K562 (cell line): ENCODE results near the gene RASSF7. TPM values are rescaled to one million over a fixed set of nuclear protein-coding genes. Genes with fewer than 3 reads are reported as not detected.

Experiments used
- BRD9 ChIP-seq: fragments of 450-650 bp; IDR thresholded peaks from 2 replicates; pipeline ENCODE4 v1.6.1; 2018; ENCODE audit warnings: low read depth; ENCODE audit not compliant: partially characterized antibody
- CBFA2T2 ChIP-seq: fragments of 450-650 bp; conservative IDR thresholded peaks from 2 replicates; pipeline ENCODE4 v1.6.1; 2017; ENCODE audit warnings: mild to moderate bottlenecking
- GTF2A2 ChIP-seq: IDR thresholded peaks from 2 replicates; pipeline ENCODE4 v1.6.1; 2016; ENCODE audit warnings: mild to moderate bottlenecking, missing genetic modification characterization, missing compliant biosample characterization
- L3MBTL2 ChIP-seq: fragments of 450-650 bp; IDR thresholded peaks from 2 replicates; pipeline ENCODE4 v1.6.1; 2016; ENCODE audit warnings: mild to moderate bottlenecking, moderate library complexity
- MXI1 ChIP-seq: IDR thresholded peaks from 2 replicates; pipeline ENCODE4 v1.6.1; 2011; ENCODE audit warnings: low read depth, mild to moderate bottlenecking, improper control_type of control experiment, low read length
- MYNN ChIP-seq, 2 experiments: sonication (generic); formaldehyde crosslinking in 1 of 2; IDR thresholded peaks; 2 replicates each; pipeline versions ENCODE4 v1.5.0 to v1.6.1; 2016 to 2020; ENCODE audit warnings: antibody characterized with exemption in 1 of 2, missing genetic modification reagents in 1 of 2
- NFE2L1 ChIP-seq: fragments of 450-650 bp; IDR thresholded peaks from 2 replicates; pipeline ENCODE4 v1.6.1; 2016; ENCODE audit warnings: missing genetic modification characterization, low read depth, mild to moderate bottlenecking, missing compliant biosample characterization, moderate library complexity, borderline replicate concordance
- NR3C1 ChIP-seq: sonication (generic); formaldehyde crosslinking; IDR thresholded peaks from 2 replicates; pipeline ENCODE4 v1.8.1; 2022; ENCODE audit warnings: missing genetic modification reagents
- SAFB ChIP-seq: fragments of 200-400 bp; formaldehyde crosslinking; IDR thresholded peaks from 2 replicates; pipeline ENCODE4 v1.6.1; 2017; ENCODE audit warnings: low read depth, low read length, borderline replicate concordance
- SLC30A9 ChIP-seq: fragments of 250-450 bp; sonication (Bioruptor Pico); IDR thresholded peaks from 2 replicates; pipeline ENCODE4 v1.8.0; 2022; ENCODE audit warnings: mild to moderate bottlenecking, moderate library complexity
- SNIP1 ChIP-seq: fragments of 450-650 bp; IDR thresholded peaks from 2 replicates; pipeline ENCODE4 v1.7.1; 2017; ENCODE audit warnings: low read depth, mild to moderate bottlenecking
- ZNF24 ChIP-seq: fragments of 450-650 bp; IDR thresholded peaks from 2 replicates; pipeline ENCODE4 v1.6.1; 2016
- polyA plus RNA-seq, 8 experiments: library from polyadenylated mRNA; depleted of rRNA in 4 of 8; stranded (reverse) in 5 of 8; unstranded in 3 of 8; fragments of >200 nt; fragmentation: Nextera tagmentation in 2 of 8; fragmentation: Illumina TruSeq in 1 of 8; extraction: Ambion mirVana in 2 of 8; extraction: Trizol in 1 of 8; gene quantifications; 2 replicates each; pipeline versions ENCODE4 v1.2.1 to v1.2.3, GENCODE V29; 2011 to 2014; ENCODE audit warnings: inconsistent platforms in 1 of 8, missing spikeins in 1 of 8
- total RNA-seq, 7 experiments: library from RNA; depleted of rRNA in 6 of 7; stranded (reverse); fragments of >200 nt in 6 of 7; fragmentation: Illumina TruSeq in 2 of 7; extraction: Trizol in 2 of 7; gene quantifications; 2 replicates each; pipeline versions ENCODE4 v1.2.1 to v1.2.3, GENCODE V29; 2011 to 2021; ENCODE audit warnings: low replicate concordance in 1 of 7
- TF ChIP-seq, protein P1 (sequence below): sonication (generic); formaldehyde crosslinking; IDR thresholded peaks from 2 replicates; pipeline ENCODE4 v1.9.0; 2022; ENCODE audit warnings: mild to moderate bottlenecking, missing genetic modification reagents
- TF ChIP-seq, protein P2 (sequence below): IDR thresholded peaks from 2 replicates; pipeline ENCODE4 v1.6.1; 2011; ENCODE audit not compliant: insufficient read length; ENCODE audit errors: extremely low read depth
- TF ChIP-seq, protein P3 (sequence below), 2 experiments: fragments of 450-650 bp; conservative IDR thresholded peaks; 2 replicates each; pipeline ENCODE4 v1.6.1; 2017; ENCODE audit warnings: mild to moderate bottlenecking in 2 of 2, moderate library complexity in 2 of 2
- TF ChIP-seq, protein P4 (sequence below): fragments of 250-450 bp; sonication (Bioruptor Pico); IDR thresholded peaks from 2 replicates; pipeline ENCODE4 v1.8.0; 2022; ENCODE audit warnings: inconsistent platforms

RASSF7 gene
- total and polyA plus RNA-seq, 9 of the 15 experiments (the other 6 are each of a cell fraction or from before 2014, with no cell fraction given) = 0.41 to 45.2 (median 18.6) TPM

DNA sequence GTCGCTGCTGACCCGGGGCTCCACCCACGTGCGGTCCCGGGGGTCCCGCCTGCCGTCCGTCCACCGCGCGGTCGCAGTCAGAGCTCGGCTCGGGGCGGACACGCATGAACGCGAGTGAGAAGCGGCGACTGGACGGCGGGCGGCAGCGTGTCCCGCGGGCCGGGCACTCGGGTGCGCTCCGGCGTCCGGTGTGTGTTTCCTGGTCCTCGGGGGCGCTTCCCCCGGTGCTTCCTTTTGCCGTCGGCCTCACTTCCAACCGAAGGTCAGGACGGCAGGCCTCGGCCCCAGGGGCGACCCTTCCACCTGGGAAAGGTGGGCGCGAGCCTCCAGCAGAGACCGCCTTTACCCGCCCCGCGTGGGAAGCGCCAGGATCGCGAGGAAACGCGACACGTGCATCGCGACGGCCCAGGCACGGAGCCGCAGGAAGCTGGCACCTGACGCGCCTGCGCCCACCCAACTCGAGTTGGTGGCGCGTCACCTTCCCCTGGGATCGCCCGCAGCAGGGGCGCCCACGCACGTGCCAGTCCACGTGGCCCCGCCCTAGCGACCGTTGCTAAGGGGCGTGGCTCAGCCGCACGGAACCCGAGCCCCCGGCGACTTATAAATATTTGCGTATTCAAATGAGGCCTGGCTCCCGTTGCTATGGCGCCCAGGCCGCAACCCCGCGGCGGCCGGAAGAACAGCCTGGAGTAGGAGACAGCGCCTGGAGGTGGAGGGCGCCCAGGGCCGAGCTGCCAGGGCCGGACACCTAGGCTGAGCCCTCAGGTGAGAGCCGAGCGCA, 23.7 kb upstream of the RASSF7 start, which contains the start of gene LRRC56 (continued):
- TF ChIP-seq, protein P1, sequence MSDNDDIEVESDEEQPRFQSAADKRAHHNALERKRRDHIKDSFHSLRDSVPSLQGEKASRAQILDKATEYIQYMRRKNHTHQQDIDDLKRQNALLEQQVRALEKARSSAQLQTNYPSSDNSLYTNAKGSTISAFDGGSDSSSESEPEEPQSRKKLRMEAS (CRISPR knock-in tag) = peak; percentile 99
- TF ChIP-seq CBFA2T2 (peak; percentile 32; the same call in 1 of the 2 replicates), MYNN (IDR thresholded peaks at IDR 0.05) (peak; percentile 54; the same call in 1 of the 2 replicates), MYNN (CRISPR knock-in tag; IDR thresholded peaks at IDR 0.05) (no peak), ZNF24 (no peak), SLC30A9 (CRISPR knock-in tag) (no peak), MXI1 (peak; percentile 98), L3MBTL2 (peak; percentile 91), SAFB (peak; percentile 89), SNIP1 (no peak), NFE2L1 (tag) (no peak), NR3C1 (CRISPR knock-in tag) (no peak), GTF2A2 (tag) (no peak), BRD9 (no peak)
- TF ChIP-seq, protein P2, sequence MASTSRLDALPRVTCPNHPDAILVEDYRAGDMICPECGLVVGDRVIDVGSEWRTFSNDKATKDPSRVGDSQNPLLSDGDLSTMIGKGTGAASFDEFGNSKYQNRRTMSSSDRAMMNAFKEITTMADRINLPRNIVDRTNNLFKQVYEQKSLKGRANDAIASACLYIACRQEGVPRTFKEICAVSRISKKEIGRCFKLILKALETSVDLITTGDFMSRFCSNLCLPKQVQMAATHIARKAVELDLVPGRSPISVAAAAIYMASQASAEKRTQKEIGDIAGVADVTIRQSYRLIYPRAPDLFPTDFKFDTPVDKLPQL = no peak
- TF ChIP-seq, protein P3, sequence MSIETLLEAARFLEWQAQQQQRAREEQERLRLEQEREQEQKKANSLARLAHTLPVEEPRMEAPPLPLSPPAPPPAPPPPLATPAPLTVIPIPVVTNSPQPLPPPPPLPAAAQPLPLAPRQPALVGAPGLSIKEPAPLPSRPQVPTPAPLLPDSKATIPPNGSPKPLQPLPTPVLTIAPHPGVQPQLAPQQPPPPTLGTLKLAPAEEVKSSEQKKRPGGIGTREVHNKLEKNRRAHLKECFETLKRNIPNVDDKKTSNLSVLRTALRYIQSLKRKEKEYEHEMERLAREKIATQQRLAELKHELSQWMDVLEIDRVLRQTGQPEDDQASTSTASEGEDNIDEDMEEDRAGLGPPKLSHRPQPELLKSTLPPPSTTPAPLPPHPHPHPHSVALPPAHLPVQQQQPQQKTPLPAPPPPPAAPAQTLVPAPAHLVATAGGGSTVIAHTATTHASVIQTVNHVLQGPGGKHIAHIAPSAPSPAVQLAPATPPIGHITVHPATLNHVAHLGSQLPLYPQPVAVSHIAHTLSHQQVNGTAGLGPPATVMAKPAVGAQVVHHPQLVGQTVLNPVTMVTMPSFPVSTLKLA (conservative IDR thresholded peaks at IDR 0.05) = peak; percentile 99
- TF ChIP-seq, protein P4, sequence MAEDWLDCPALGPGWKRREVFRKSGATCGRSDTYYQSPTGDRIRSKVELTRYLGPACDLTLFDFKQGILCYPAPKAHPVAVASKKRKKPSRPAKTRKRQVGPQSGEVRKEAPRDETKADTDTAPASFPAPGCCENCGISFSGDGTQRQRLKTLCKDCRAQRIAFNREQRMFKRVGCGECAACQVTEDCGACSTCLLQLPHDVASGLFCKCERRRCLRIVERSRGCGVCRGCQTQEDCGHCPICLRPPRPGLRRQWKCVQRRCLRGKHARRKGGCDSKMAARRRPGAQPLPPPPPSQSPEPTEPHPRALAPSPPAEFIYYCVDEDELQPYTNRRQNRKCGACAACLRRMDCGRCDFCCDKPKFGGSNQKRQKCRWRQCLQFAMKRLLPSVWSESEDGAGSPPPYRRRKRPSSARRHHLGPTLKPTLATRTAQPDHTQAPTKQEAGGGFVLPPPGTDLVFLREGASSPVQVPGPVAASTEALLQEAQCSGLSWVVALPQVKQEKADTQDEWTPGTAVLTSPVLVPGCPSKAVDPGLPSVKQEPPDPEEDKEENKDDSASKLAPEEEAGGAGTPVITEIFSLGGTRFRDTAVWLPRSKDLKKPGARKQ (CRISPR knock-in tag) = peak; percentile 86; the same call in 1 of the 2 replicates
